Hematopoietic multipotent progenitor cell treated with erythropoietin and hydrocortisone succinate and interleukin-3 and kit ligand, for 15 days (in vitro differentiated cells): ENCODE measurements around the gene CHGA.

Experiments used
- DNase-seq: peaks from one replicate; pipeline ENCODE4 v3.0.0-alpha.2; 2015; ENCODE audit warnings: low spot score

The CHGA gene

GRCh38 chr14:92922883-92923743 lies at the start of gene CHGA:
CHGA (plus strand) TSS chr14:92923150; CDS start chr14:92923360, 210 bp downstream.
- DNase-seq = peak; percentile 8

GRCh38 chr14:92874962-92875661 lies 47.8 kb upstream of the CHGA start:
- no peak for DNase-seq

GRCh38 chr14:92877757-92878431 lies 45.1 kb upstream of the CHGA start:
- no peak for DNase-seq

GRCh38 chr14:92880351-92880750 lies 42.6 kb upstream of the CHGA start:
- no peak for DNase-seq

GRCh38 chr14:92880851-92881250 lies 42.1 kb upstream of the CHGA start:
- DNase-seq = no peak

- no peak for DNase-seq
These were observed 39.9 kb upstream of the CHGA start for GRCh38 chr14:92883066-92883465.

- no peak for DNase-seq
These were observed 38.5 kb upstream of the CHGA start for GRCh38 chr14:92884410-92884809.

- DNase-seq = no peak
These were observed 37.5 kb upstream of the CHGA start for GRCh38 chr14:92885279-92886061.

GRCh38 chr14:92886337-92886736 lies 36.6 kb upstream of the CHGA start:
- DNase-seq = no peak

- DNase-seq = no peak
These were observed 35.8 kb upstream of the CHGA start for GRCh38 chr14:92887157-92887556.

GRCh38 chr14:92888896-92889295 lies 34.1 kb upstream of the CHGA start:
- no peak for DNase-seq

- DNase-seq = no peak
These were observed 31.9 kb upstream of the CHGA start for GRCh38 chr14:92890830-92891588.

GRCh38 chr14:92892589-92892988 lies 30.4 kb upstream of the CHGA start:
- DNase-seq = no peak

GRCh38 chr14:92895352-92895878 lies 27.5 kb upstream of the CHGA start:
- DNase-seq = no peak

GRCh38 chr14:92897922-92898565 lies 24.9 kb upstream of the CHGA start:
- DNase-seq = no peak

- DNase-seq = no peak
These were observed 24.3 kb upstream of the CHGA start for GRCh38 chr14:92898566-92899131.

- no peak for DNase-seq
These were observed 22.3 kb upstream of the CHGA start for GRCh38 chr14:92900660-92901059.

GRCh38 chr14:92902191-92902590 lies 20.8 kb upstream of the CHGA start:
- DNase-seq = no peak

GRCh38 chr14:92902726-92903125 lies 20.2 kb upstream of the CHGA start:
- DNase-seq = no peak

GRCh38 chr14:92903359-92903758 lies 19.6 kb upstream of the CHGA start:
- DNase-seq = no peak
